OCI-LY1 (cell line): ENCODE results near the gene ENO4.

Source experiments
- H2AFZ ChIP-seq: fragments of 200-600 bp; sonication (generic), shearing (Covaris generic); 2 replicates; pipeline ENCODE4 v1.6.0; 2014; ENCODE audit warnings: antibody characterized with exemption, mild to moderate bottlenecking, low read length
- H3F3A ChIP-seq: fragments of 200-600 bp; sonication (generic), shearing (Covaris generic); 2 replicates; pipeline ENCODE4 v1.6.0; 2014; ENCODE audit warnings: mild to moderate bottlenecking, antibody characterized with exemption, low read length, moderate library complexity; ENCODE audit not compliant: insufficient read depth
- H3K27ac ChIP-seq: fragments of 200-600 bp; sonication (generic); 2 replicates; pipeline ENCODE4 v1.5.1; 2014; ENCODE audit warnings: low read length, mixed run types, mild to moderate bottlenecking, low read depth; ENCODE audit not compliant: poor library complexity, severe bottlenecking
- H3K27me3 ChIP-seq: fragments of 200-600 bp; sonication (generic); 2 replicates; pipeline ENCODE4 v1.6.0; 2014; ENCODE audit warnings: antibody characterized with exemption, mild to moderate bottlenecking, low read length, moderate library complexity; ENCODE audit not compliant: insufficient read depth
- H3K36me3 ChIP-seq: fragments of 200-600 bp; sonication (generic); 2 replicates; pipeline ENCODE4 v1.6.1; 2014; ENCODE audit warnings: mild to moderate bottlenecking, antibody characterized with exemption, low read length, moderate library complexity, mixed read lengths; ENCODE audit not compliant: insufficient read depth
- H3K4me1 ChIP-seq: fragments of 200-600 bp; sonication (generic); 2 replicates; pipeline ENCODE4 v1.5.1; 2014; ENCODE audit warnings: mild to moderate bottlenecking, low read length, moderate library complexity; ENCODE audit not compliant: insufficient read depth, severe bottlenecking
- H3K4me2 ChIP-seq: fragments of 200-600 bp; sonication (generic), shearing (Covaris generic); 2 replicates; pipeline ENCODE4 v1.6.1; 2014; ENCODE audit warnings: low read length
- H3K4me3 ChIP-seq: fragments of 200-600 bp; sonication (generic); 2 replicates; pipeline ENCODE4 v1.5.1; 2014; ENCODE audit warnings: low read length, low read depth, mild to moderate bottlenecking, mixed read lengths; ENCODE audit not compliant: poor library complexity, severe bottlenecking
- H3K79me2 ChIP-seq: fragments of 200-600 bp; shearing (Covaris generic); 2 replicates; pipeline ENCODE4 v1.6.1; 2016; ENCODE audit warnings: mixed run types, low read length, mixed read lengths; ENCODE audit not compliant: insufficient read depth
- H3K9ac ChIP-seq: fragments of 200-600 bp; sonication (generic), shearing (Covaris generic); 2 replicates; pipeline ENCODE4 v1.6.1; 2014; ENCODE audit warnings: mild to moderate bottlenecking, low read length, mixed read lengths
- H3K9me2 ChIP-seq: fragments of 200-600 bp; sonication (generic), shearing (Covaris generic); 2 replicates; pipeline ENCODE4 v1.6.1; 2014; ENCODE audit warnings: low read depth, mild to moderate bottlenecking, low read length, mixed read lengths
- H3K9me3 ChIP-seq: fragments of 200-600 bp; shearing (Covaris generic); 2 replicates; pipeline ENCODE4 v1.6.1; 2014; ENCODE audit warnings: low read length, mixed read lengths
- H4K20me1 ChIP-seq: fragments of 200-600 bp; sonication (generic), shearing (Covaris generic); 2 replicates; pipeline ENCODE4 v1.6.0; 2016; ENCODE audit warnings: mild to moderate bottlenecking, low read length; ENCODE audit not compliant: insufficient read depth
- CTCF ChIP-seq: fragments of 200-600 bp; sonication (generic), shearing (Covaris generic); IDR thresholded peaks from 2 replicates; pipeline ENCODE4 v1.5.1; 2017; ENCODE audit warnings: mild to moderate bottlenecking, antibody characterized with exemption, low read length, moderate library complexity, mixed read lengths
- EZH2 ChIP-seq: fragments of 200-600 bp; sonication (generic), shearing (Covaris generic); IDR thresholded peaks from 2 replicates; pipeline ENCODE4 v1.8.0; 2017; ENCODE audit warnings: borderline replicate concordance, mixed run types, mild to moderate bottlenecking, antibody characterized with exemption, low read length, moderate library complexity, mixed read lengths

ENO4 gene

GRCh38 chr10:116802474-116802873 lies 46.8 kb upstream of the ENO4 start:
- no peaks in the 10 kb centered on the region for H3K79me2 ChIP-seq
- peaks cover 5% of the 10 kb centered on the region; the same call in 1 of the 2 replicates for H3K27me3 ChIP-seq
- TF ChIP-seq CTCF, result no peak
- TF ChIP-seq EZH2, result no peak
- H3K9me3 ChIP-seq, result no peaks in the 10 kb centered on the region
- no peak overlapping the region for H3K27ac ChIP-seq
- H3F3A ChIP-seq, result no peaks in the 10 kb centered on the region
- H2AFZ ChIP-seq, result no peak overlapping the region
- H3K4me2 ChIP-seq, result 0 out of 2 replicates have a peak overlapping the region, but pooled peaks have one; percentile 21
- no peaks in the 10 kb centered on the region for H4K20me1 ChIP-seq
- H3K4me3 ChIP-seq, result no peak overlapping the region
- no peaks in the 10 kb centered on the region for H3K9me2 ChIP-seq
- H3K4me1 ChIP-seq, result peaks cover 6% of the 10 kb centered on the region
- no peak overlapping the region for H3K9ac ChIP-seq
- no peaks in the 10 kb centered on the region for H3K36me3 ChIP-seq

GRCh38 chr10:116802876-116803275 lies 46.4 kb upstream of the ENO4 start:
- no peak for TF ChIP-seq CTCF
- no peak for TF ChIP-seq EZH2
- no peaks in the 10 kb centered on the region for H3K9me3 ChIP-seq

GRCh38 chr10:116803451-116804249 lies 45.6 kb upstream of the ENO4 start:
- Histone ChIP-seq H3K27ac (no peak overlapping the region), H3K79me2 (no peaks in the 10 kb centered on the region), H4K20me1 (no peaks in the 10 kb centered on the region), H3K36me3 (no peaks in the 10 kb centered on the region), H3F3A (no peaks in the 10 kb centered on the region), H3K9ac (no peak overlapping the region), H3K4me1 (peaks cover 6% of the 10 kb centered on the region), H3K4me2 (no peak overlapping the region), H3K9me2 (no peaks in the 10 kb centered on the region), H3K4me3 (no peak overlapping the region), H3K27me3 (peaks cover 5% of the 10 kb centered on the region; the same call in 1 of the 2 replicates), H3K9me3 (no peaks in the 10 kb centered on the region), H2AFZ (no peak overlapping the region)
- TF ChIP-seq EZH2 (no peak), CTCF (no peak)

More at GRCh38 chr10:116802876-116803275, 46.4 kb upstream of the ENO4 start:
- peaks cover 6% of the 10 kb centered on the region for H3K4me1 ChIP-seq
- no peaks in the 10 kb centered on the region for H3F3A ChIP-seq
- no peaks in the 10 kb centered on the region for H4K20me1 ChIP-seq
- no peak overlapping the region for H3K4me3 ChIP-seq
- H3K4me2 ChIP-seq, result no peak overlapping the region
- H3K36me3 ChIP-seq, result no peaks in the 10 kb centered on the region
- H3K27me3 ChIP-seq, result peaks cover 5% of the 10 kb centered on the region; the same call in 1 of the 2 replicates
- no peak overlapping the region for H3K27ac ChIP-seq
- no peak overlapping the region for H2AFZ ChIP-seq
- H3K9ac ChIP-seq, result no peak overlapping the region
- H3K79me2 ChIP-seq, result no peaks in the 10 kb centered on the region
- no peaks in the 10 kb centered on the region for H3K9me2 ChIP-seq
